GM23338 (cell line): ENCODE measurements around the gene PLOD2. TPM values are rescaled to one million over a fixed set of nuclear protein-coding genes. Genes with fewer than 3 reads are reported as not detected.

Experiments
- ATAC-seq: fragments of 200-7000 bp; cut with Tn5 transposase; 3 replicates; pipeline ENCODE4 v1.9.1; 2020
- DNase-seq: peaks from one replicate; pipeline ENCODE4 v3.0.0-alpha.2; 2015; ENCODE audit warnings: low spot score
- H2AFZ ChIP-seq: fragments of 200-600 bp; sonication (generic); 2 replicates; pipeline ENCODE4 v1.8.0; 2016; ENCODE audit warnings: antibody characterized with exemption, mild to moderate bottlenecking, moderate library complexity
- H3F3A ChIP-seq: fragments of 200-600 bp; sonication (generic); replicated peaks from 2 replicates; pipeline ENCODE4 v1.8.0; 2017; ENCODE audit warnings: antibody characterized with exemption, mixed run types, low read depth
- H3K27ac ChIP-seq: fragments of 200-600 bp; sonication (generic); 2 replicates; pipeline ENCODE4 v1.6.1; 2016; ENCODE audit warnings: low read depth
- H3K27me3 ChIP-seq: fragments of 200-600 bp; sonication (generic); 2 replicates; pipeline ENCODE4 v1.8.0; 2016; ENCODE audit warnings: mild to moderate bottlenecking, mixed run types, moderate library complexity; ENCODE audit not compliant: insufficient read depth
- H3K36me3 ChIP-seq: fragments of 200-600 bp; sonication (generic); 2 replicates; pipeline ENCODE4 v1.8.0; 2016; ENCODE audit warnings: mild to moderate bottlenecking; ENCODE audit not compliant: insufficient read depth
- H3K4me1 ChIP-seq: fragments of 200-600 bp; sonication (generic); 2 replicates; pipeline ENCODE4 v1.8.0; 2016; ENCODE audit warnings: mild to moderate bottlenecking, moderate library complexity; ENCODE audit not compliant: insufficient read depth
- H3K4me2 ChIP-seq: fragments of 200-600 bp; sonication (generic); 2 replicates; pipeline ENCODE4 v1.7.1; 2017; ENCODE audit warnings: mixed run types
- H3K4me3 ChIP-seq: fragments of 200-600 bp; sonication (generic); 2 replicates; pipeline ENCODE4 v1.6.1; 2016; ENCODE audit warnings: mixed run types
- H3K79me2 ChIP-seq: fragments of 200-600 bp; sonication (generic); replicated peaks from 2 replicates; pipeline ENCODE4 v1.8.0; 2017; ENCODE audit warnings: mild to moderate bottlenecking; ENCODE audit not compliant: insufficient read depth
- H3K9me2 ChIP-seq: fragments of 200-600 bp; sonication (generic); 2 replicates; pipeline ENCODE4 v1.8.0; 2017; ENCODE audit not compliant: insufficient read depth
- H4K20me1 ChIP-seq: fragments of 200-600 bp; sonication (generic); replicated peaks from 2 replicates; pipeline ENCODE4 v1.8.0; 2017; ENCODE audit warnings: mild to moderate bottlenecking; ENCODE audit not compliant: insufficient read depth
- H3K27ac Mint-ChIP-seq: 2 replicates; pipeline ENCODE4 v1.8.0; 2020; ENCODE audit warnings: inconsistent platforms, mild to moderate bottlenecking, moderate library complexity, mixed read lengths
- H3K27me3 Mint-ChIP-seq: 3 replicates; pipeline ENCODE4 v1.8.0; 2022; ENCODE audit warnings: low read depth, mild to moderate bottlenecking, moderate library complexity, mixed read lengths, inconsistent platforms; ENCODE audit not compliant: insufficient read depth, poor library complexity
- H3K36me3 Mint-ChIP-seq: 3 replicates; pipeline ENCODE4 v1.8.0; 2021; ENCODE audit warnings: low read depth, mild to moderate bottlenecking, inconsistent platforms, moderate library complexity, mixed read lengths
- H3K4me1 Mint-ChIP-seq: 3 replicates; pipeline ENCODE4 v1.8.0; 2020; ENCODE audit warnings: mild to moderate bottlenecking, inconsistent platforms, mixed read lengths
- H3K4me3 Mint-ChIP-seq: 3 replicates; pipeline ENCODE4 v1.8.0; 2021; ENCODE audit warnings: moderate library complexity, mild to moderate bottlenecking, inconsistent platforms, mixed read lengths
- H3K9me3 Mint-ChIP-seq: 3 replicates; pipeline ENCODE4 v1.8.0; 2020; ENCODE audit warnings: moderate library complexity, mild to moderate bottlenecking, inconsistent platforms, mixed read lengths
- CREB1 ChIP-seq: fragments of 250-450 bp; sonication (Bioruptor Pico); IDR thresholded peaks from 2 replicates; pipeline ENCODE4 v1.5.0; 2020; ENCODE audit warnings: low read depth, mild to moderate bottlenecking, moderate library complexity
- CTCF ChIP-seq, 2 experiments: fragments of 200-600 bp in 1 of 2; sonication (generic) in 1 of 2; conservative IDR thresholded peaks; 2 replicates each; pipeline versions ENCODE4 v1.5.1 to v1.6.1; 2016 to 2017; ENCODE audit warnings: antibody characterized with exemption in 2 of 2, low read depth in 2 of 2, mild to moderate bottlenecking in 2 of 2, moderate library complexity in 1 of 2
- ETS1 ChIP-seq: IDR thresholded peaks from 2 replicates; pipeline ENCODE4 v1.6.1; 2016; ENCODE audit warnings: antibody characterized with exemption
- EZH2 ChIP-seq: fragments of 200-600 bp; sonication (generic); IDR thresholded peaks from one replicate; pipeline ENCODE4 v1.8.0; 2017; ENCODE audit warnings: antibody characterized with exemption, mild to moderate bottlenecking, low read depth; ENCODE audit not compliant: unreplicated experiment
- EZH2phosphoT487 ChIP-seq: fragments of 200-600 bp; sonication (generic); IDR thresholded peaks from one replicate; pipeline ENCODE4 v1.8.1; 2018; ENCODE audit warnings: antibody characterized with exemption; ENCODE audit not compliant: unreplicated experiment
- JUNB ChIP-seq: IDR thresholded peaks from one replicate; pipeline ENCODE4 v1.6.1; 2016; ENCODE audit warnings: antibody characterized with exemption; ENCODE audit not compliant: unreplicated experiment
- NANOG ChIP-seq: IDR thresholded peaks from 2 replicates; pipeline ENCODE4 v1.6.1; 2016; ENCODE audit warnings: antibody characterized with exemption, borderline replicate concordance
- POLR2AphosphoS5 ChIP-seq: IDR thresholded peaks from 2 replicates; pipeline ENCODE4 v1.6.1; 2016; ENCODE audit warnings: antibody characterized with exemption, low read depth
- STAT1 ChIP-seq: IDR thresholded peaks from one replicate; pipeline ENCODE4 v1.6.1; 2016; ENCODE audit warnings: antibody characterized with exemption; ENCODE audit not compliant: unreplicated experiment
- ZNF114 ChIP-seq: fragments of 250-450 bp; sonication (Bioruptor Pico); IDR thresholded peaks from 2 replicates; pipeline ENCODE4 v1.5.0; 2020; ENCODE audit warnings: mild to moderate bottlenecking, moderate library complexity
- ZNF331 ChIP-seq: fragments of 250-450 bp; sonication (Bioruptor Pico); IDR thresholded peaks from 2 replicates; pipeline ENCODE4 v1.5.0; 2020; ENCODE audit warnings: low read depth, mild to moderate bottlenecking, moderate library complexity
- polyA plus RNA-seq: library from polyadenylated mRNA; unstranded; fragments of >200 nt; fragmentation: Nextera tagmentation; extraction: Ambion mirVana; gene quantifications from 2 replicates; pipeline ENCODE4 v1.2.1, GENCODE V29; 2016
- total RNA-seq: library from RNA; depleted of rRNA; stranded (reverse); fragments of >200 nt; shearing (Covaris generic); gene quantifications from 2 replicates; pipeline ENCODE4 v1.2.3, GENCODE V29; 2014
- TF ChIP-seq, protein P1 (sequence below): fragments of 250-450 bp; sonication (Bioruptor Pico); IDR thresholded peaks from 2 replicates; pipeline ENCODE4 v1.5.0; 2020; ENCODE audit warnings: mild to moderate bottlenecking, moderate library complexity

The PLOD2 gene
- total and polyA plus RNA-seq, 2 experiments from 2014 or later = 26.7 to 30.5 TPM

DNA sequence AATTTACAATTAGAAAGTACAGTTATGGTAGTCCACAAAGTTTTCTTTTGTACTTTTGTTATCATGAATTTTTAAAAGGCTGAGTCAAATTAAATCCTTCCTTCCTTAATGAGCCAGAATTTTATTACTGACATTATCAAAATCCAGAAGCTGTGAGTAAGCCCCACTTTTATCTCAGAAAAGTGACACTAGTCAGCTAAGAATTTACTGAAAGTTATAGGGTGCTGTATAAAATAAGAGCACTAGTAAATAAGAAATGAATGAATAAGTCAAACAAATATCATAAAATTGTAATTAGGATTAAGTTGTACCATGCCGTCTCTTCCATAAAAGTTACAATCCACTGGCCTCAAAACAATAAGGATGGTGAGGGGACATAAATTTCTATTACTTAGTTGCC is 15.3 kb downstream of the PLOD2 start:
- TF ChIP-seq POLR2AphosphoS5 = no peak
- no peak for TF ChIP-seq STAT1
- no peak for TF ChIP-seq CREB1 (CRISPR knock-in tag)
- H3K9me3 Mint-ChIP-seq = no peaks in the 10 kb centered on the region
- H3K4me3 ChIP-seq = no peak overlapping the region
- H4K20me1 ChIP-seq = no peaks in the 10 kb centered on the region; the same call in 1 of the 2 replicates
- no peaks in the 10 kb centered on the region for H3K9me2 ChIP-seq
- peaks cover under 1% of the 10 kb centered on the region; the same call in 1 of the 2 replicates for H3K4me1 ChIP-seq
- DNase-seq (no peak), ATAC-seq (no peak)
- no peaks in the 10 kb centered on the region for H3K36me3 ChIP-seq
- peaks cover 9% of the 10 kb centered on the region for H3K4me1 Mint-ChIP-seq
- H3F3A ChIP-seq = no peaks in the 10 kb centered on the region
- H3K36me3 Mint-ChIP-seq = no peaks in the 10 kb centered on the region
- H3K27me3 ChIP-seq = no peaks in the 10 kb centered on the region
- no peak overlapping the region for H2AFZ ChIP-seq
- no peak overlapping the region for H3K27ac Mint-ChIP-seq
- no peak overlapping the region for H3K4me2 ChIP-seq
- H3K79me2 ChIP-seq = peaks cover 81% of the 10 kb centered on the region
- no peaks in the 10 kb centered on the region for H3K27me3 Mint-ChIP-seq
- no peak overlapping the region for H3K27ac ChIP-seq
- no peak overlapping the region for H3K4me3 Mint-ChIP-seq

DNA sequence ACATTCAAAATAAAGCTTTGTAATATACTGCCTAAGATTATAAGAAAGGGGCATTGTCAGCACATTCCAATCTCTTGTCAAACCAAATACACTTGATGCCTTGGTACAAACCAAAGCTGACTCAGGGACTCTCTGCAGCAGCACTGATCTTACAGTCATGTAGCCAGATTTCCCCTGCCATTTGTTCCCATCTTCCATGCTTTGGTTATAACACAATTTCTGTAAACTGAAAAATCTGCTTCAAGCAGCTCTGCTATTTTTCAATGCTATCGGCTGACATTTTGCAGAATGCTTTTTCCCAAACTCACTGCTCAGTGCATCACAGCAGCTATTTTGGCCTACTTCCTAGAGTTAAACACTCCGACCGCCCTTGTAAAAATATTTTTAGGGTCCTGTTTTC is 18.2 kb downstream of the PLOD2 start:
- H3K4me3 Mint-ChIP-seq = no peak overlapping the region
- H3K27ac Mint-ChIP-seq = no peak overlapping the region
- no peaks in the 10 kb centered on the region for H3K27me3 Mint-ChIP-seq
- Histone ChIP-seq H3K36me3 (no peaks in the 10 kb centered on the region), H4K20me1 (no peaks in the 10 kb centered on the region), H3K4me3 (no peak overlapping the region), H3K4me2 (no peak overlapping the region), H3K4me1 (peaks cover 9% of the 10 kb centered on the region; the same call in 1 of the 2 replicates), H2AFZ (no peak overlapping the region), H3F3A (no peaks in the 10 kb centered on the region), H3K79me2 (peaks cover 72% of the 10 kb centered on the region), H3K27me3 (no peaks in the 10 kb centered on the region), H3K27ac (no peak overlapping the region), H3K9me2 (no peaks in the 10 kb centered on the region)
- ATAC-seq (peak; percentile 70), DNase-seq (peak; percentile 30)
- H3K4me1 Mint-ChIP-seq = peaks cover 9% of the 10 kb centered on the region
- H3K9me3 Mint-ChIP-seq = no peaks in the 10 kb centered on the region
- H3K36me3 Mint-ChIP-seq = 0 out of 3 replicates have a peak, but pooled peaks cover 1% of the 10 kb centered on the region
- TF ChIP-seq, protein P1, sequence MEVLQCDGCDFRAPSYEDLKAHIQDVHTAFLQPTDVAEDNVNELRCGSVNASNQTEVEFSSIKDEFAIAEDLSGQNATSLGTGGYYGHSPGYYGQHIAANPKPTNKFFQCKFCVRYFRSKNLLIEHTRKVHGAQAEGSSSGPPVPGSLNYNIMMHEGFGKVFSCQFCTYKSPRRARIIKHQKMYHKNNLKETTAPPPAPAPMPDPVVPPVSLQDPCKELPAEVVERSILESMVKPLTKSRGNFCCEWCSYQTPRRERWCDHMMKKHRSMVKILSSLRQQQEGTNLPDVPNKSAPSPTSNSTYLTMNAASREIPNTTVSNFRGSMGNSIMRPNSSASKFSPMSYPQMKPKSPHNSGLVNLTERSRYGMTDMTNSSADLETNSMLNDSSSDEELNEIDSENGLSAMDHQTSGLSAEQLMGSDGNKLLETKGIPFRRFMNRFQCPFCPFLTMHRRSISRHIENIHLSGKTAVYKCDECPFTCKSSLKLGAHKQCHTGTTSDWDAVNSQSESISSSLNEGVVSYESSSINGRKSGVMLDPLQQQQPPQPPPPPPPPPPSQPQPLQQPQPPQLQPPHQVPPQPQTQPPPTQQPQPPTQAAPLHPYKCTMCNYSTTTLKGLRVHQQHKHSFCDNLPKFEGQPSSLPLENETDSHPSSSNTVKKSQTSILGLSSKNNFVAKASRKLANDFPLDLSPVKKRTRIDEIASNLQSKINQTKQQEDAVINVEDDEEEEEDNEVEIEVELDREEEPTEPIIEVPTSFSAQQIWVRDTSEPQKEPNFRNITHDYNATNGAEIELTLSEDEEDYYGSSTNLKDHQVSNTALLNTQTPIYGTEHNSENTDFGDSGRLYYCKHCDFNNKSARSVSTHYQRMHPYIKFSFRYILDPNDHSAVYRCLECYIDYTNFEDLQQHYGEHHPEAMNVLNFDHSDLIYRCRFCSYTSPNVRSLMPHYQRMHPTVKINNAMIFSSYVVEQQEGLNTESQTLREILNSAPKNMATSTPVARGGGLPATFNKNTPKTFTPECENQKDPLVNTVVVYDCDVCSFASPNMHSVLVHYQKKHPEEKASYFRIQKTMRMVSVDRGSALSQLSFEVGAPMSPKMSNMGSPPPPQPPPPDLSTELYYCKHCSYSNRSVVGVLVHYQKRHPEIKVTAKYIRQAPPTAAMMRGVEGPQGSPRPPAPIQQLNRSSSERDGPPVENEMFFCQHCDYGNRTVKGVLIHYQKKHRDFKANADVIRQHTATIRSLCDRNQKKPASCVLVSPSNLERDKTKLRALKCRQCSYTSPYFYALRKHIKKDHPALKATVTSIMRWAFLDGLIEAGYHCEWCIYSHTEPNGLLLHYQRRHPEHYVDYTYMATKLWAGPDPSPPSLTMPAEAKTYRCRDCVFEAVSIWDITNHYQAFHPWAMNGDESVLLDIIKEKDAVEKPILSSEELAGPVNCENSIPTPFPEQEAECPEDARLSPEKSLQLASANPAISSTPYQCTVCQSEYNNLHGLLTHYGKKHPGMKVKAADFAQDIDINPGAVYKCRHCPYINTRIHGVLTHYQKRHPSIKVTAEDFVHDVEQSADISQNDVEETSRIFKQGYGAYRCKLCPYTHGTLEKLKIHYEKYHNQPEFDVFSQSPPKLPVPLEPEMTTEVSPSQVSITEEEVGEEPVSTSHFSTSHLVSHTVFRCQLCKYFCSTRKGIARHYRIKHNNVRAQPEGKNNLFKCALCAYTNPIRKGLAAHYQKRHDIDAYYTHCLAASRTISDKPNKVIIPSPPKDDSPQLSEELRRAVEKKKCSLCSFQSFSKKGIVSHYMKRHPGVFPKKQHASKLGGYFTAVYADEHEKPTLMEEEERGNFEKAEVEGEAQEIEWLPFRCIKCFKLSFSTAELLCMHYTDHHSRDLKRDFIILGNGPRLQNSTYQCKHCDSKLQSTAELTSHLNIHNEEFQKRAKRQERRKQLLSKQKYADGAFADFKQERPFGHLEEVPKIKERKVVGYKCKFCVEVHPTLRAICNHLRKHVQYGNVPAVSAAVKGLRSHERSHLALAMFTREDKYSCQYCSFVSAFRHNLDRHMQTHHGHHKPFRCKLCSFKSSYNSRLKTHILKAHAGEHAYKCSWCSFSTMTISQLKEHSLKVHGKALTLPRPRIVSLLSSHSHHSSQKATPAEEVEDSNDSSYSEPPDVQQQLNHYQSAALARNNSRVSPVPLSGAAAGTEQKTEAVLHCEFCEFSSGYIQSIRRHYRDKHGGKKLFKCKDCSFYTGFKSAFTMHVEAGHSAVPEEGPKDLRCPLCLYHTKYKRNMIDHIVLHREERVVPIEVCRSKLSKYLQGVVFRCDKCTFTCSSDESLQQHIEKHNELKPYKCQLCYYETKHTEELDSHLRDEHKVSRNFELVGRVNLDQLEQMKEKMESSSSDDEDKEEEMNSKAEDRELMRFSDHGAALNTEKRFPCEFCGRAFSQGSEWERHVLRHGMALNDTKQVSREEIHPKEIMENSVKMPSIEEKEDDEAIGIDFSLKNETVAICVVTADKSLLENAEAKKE (CRISPR knock-in tag) = no peak
- no peak for TF ChIP-seq EZH2
- no peak for TF ChIP-seq POLR2AphosphoS5
- TF ChIP-seq ZNF331 = no peak
- TF ChIP-seq CTCF (conservative IDR thresholded peaks at IDR 0.05; ENCODE audit: low read depth in 2 of 2) = no peak
- TF ChIP-seq JUNB = no peak
- TF ChIP-seq CREB1 (CRISPR knock-in tag) = no peak
- TF ChIP-seq ETS1 = no peak
- no peak for TF ChIP-seq NANOG
- TF ChIP-seq EZH2phosphoT487 = no peak
- TF ChIP-seq ZNF114 = no peak
